ENCODE measurements around the gene TPO.

DNA sequence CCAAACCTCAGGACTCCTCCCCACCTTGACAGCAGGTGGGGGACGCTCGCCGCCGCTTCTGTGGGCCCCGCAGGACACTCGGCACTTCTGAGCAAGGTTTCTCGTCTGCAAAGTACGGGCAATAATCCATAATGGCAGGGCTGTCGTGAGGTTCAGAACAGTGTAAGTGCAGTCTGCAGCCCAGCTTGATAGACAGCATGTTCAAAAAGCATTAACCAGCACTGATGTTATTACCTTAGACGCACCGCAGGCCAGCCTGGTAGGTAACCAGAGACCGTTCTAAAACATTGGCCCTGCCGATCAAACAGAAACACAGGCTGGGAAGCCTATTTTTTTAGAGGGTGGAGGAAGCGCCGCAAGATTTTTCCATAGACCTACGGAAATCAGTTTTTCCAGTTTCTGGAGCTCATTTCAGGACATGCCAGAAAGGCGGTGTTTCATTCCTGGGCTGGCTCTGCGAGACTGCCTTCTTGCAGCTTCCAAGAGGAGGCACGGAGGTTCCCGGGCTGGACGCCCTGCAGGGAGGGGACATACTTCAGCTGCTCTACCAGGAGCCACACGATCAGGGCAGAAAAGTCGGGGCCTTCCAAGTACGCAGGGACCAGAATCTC, 148.7 kb downstream of the TPO start:
- TF ChIP-seq, protein P1, sequence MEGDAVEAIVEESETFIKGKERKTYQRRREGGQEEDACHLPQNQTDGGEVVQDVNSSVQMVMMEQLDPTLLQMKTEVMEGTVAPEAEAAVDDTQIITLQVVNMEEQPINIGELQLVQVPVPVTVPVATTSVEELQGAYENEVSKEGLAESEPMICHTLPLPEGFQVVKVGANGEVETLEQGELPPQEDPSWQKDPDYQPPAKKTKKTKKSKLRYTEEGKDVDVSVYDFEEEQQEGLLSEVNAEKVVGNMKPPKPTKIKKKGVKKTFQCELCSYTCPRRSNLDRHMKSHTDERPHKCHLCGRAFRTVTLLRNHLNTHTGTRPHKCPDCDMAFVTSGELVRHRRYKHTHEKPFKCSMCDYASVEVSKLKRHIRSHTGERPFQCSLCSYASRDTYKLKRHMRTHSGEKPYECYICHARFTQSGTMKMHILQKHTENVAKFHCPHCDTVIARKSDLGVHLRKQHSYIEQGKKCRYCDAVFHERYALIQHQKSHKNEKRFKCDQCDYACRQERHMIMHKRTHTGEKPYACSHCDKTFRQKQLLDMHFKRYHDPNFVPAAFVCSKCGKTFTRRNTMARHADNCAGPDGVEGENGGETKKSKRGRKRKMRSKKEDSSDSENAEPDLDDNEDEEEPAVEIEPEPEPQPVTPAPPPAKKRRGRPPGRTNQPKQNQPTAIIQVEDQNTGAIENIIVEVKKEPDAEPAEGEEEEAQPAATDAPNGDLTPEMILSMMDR (IDR thresholded peaks at IDR 0.05; ENCODE audit: poor library complexity) = no peak
- no peak for TF ChIP-seq EZH2 (IDR thresholded peaks at IDR 0.05; ENCODE audit: borderline replicate concordance)

All from hepatocyte (in vitro differentiated cells).